ENCODE measurements around the gene BPHL. TPM values are rescaled to one million over a fixed set of nuclear protein-coding genes. Genes with fewer than 3 reads are reported as not detected.

The BPHL gene
- total RNA-seq, 1 experiment from 2014 or later: 31.3 TPM

DNA sequence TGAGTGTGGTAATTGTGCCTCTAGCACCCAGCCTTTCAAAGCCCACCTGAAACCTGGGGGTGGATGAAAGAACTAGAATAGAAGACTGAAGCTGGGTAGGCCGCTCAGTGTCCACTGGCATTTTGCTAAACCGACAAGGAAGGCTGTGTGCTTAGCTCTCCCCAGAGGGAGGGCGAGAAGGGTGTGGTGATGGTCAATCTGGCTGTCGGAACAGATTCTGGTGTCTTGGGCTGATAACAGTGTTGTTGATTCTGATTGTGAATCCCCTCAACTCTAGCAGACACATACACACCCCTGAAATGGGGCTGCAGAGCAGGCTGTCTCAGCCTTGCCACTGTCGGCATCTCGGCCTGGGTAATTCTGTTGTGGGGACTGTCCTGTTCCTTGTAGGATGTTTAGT lies 4.1 kb upstream of the BPHL start (continued):
- TF ChIP-seq EZH2 (IDR thresholded peaks at IDR 0.05) (no peak), RAD21 (IDR thresholded peaks at IDR 0.05; ENCODE audit: low read depth) (no peak), EZH2phosphoT487 (IDR thresholded peaks at IDR 0.05; ENCODE audit: borderline replicate concordance) (no peak), JUND (IDR thresholded peaks at IDR 0.05) (no peak), SRF (IDR thresholded peaks at IDR 0.05; ENCODE audit: low read depth) (no peak), YY1 (IDR thresholded peaks at IDR 0.05; ENCODE audit: extremely low read depth, insufficient replicate concordance, low read depth, low read length) (no peak), CBX3 (IDR thresholded peaks at IDR 0.05; ENCODE audit: low read depth) (no peak), TCF7L2 (IDR thresholded peaks at IDR 0.05; ENCODE audit: borderline replicate concordance, extremely low read depth, insufficient read depth, insufficient read length) (no peak)
- TF ChIP-seq, protein P1, sequence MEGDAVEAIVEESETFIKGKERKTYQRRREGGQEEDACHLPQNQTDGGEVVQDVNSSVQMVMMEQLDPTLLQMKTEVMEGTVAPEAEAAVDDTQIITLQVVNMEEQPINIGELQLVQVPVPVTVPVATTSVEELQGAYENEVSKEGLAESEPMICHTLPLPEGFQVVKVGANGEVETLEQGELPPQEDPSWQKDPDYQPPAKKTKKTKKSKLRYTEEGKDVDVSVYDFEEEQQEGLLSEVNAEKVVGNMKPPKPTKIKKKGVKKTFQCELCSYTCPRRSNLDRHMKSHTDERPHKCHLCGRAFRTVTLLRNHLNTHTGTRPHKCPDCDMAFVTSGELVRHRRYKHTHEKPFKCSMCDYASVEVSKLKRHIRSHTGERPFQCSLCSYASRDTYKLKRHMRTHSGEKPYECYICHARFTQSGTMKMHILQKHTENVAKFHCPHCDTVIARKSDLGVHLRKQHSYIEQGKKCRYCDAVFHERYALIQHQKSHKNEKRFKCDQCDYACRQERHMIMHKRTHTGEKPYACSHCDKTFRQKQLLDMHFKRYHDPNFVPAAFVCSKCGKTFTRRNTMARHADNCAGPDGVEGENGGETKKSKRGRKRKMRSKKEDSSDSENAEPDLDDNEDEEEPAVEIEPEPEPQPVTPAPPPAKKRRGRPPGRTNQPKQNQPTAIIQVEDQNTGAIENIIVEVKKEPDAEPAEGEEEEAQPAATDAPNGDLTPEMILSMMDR (IDR thresholded peaks at IDR 0.05 in 2 of 3, conservative IDR thresholded peaks at IDR 0.05 in 1 of 3; ENCODE audit: borderline replicate concordance in 1 of 3, insufficient read depth in 1 of 3, low read depth in 2 of 3, low read length in 2 of 3): no peak

GRCh38 chr6:3117912-3118352 lies 579 bp upstream of the BPHL start:
- ATAC-seq (peak; percentile 16), DNase-seq (ENCODE audit: low read depth, low spot score) (no peak)
- Histone ChIP-seq H4K20me1 (ENCODE audit: insufficient read depth) (no peaks in the 10 kb centered on the region), H3K79me2 (ENCODE audit: insufficient read depth, low read length) (peaks cover 10% of the 10 kb centered on the region; the same call in 1 of the 2 replicates), H3K9me3 (ENCODE audit: control insufficient read depth in 1 of 2, insufficient read depth in 1 of 2, low read depth in 1 of 2, low read length in 2 of 2) (no peaks in the 10 kb centered on the region), H3K27ac (ENCODE audit: low read depth, low read length) (peak overlapping the region; percentile 86), H3K27me3 (ENCODE audit: insufficient read depth, low read length) (no peaks in the 10 kb centered on the region), H3K36me3 (ENCODE audit: control insufficient read depth in 1 of 2, insufficient read depth in 2 of 2, low read length in 2 of 2) (peaks cover 0 to 6% of the 10 kb centered on the region in 2 experiments; a peak in 3 of 4 replicates), H3K4me1 (ENCODE audit: control insufficient read depth in 1 of 2, insufficient read depth in 2 of 2, low read length in 2 of 2) (peaks cover 14 to 23% of the 10 kb centered on the region in 2 experiments), H3K9ac (ENCODE audit: low read length) (peak overlapping the region; percentile 92), H3K4me2 (ENCODE audit: low read length) (peak overlapping the region; percentile 93), H3K9me2 (ENCODE audit: insufficient read depth) (no peaks in the 10 kb centered on the region), H3K4me3 (replicated peaks in 1 of 2; ENCODE audit: low read depth in 1 of 2, low read length in 2 of 2) (peak overlapping the region; percentile 80 to 99), H2AFZ (ENCODE audit: low read depth, low read length, poor library complexity, severe bottlenecking) (peak overlapping the region; percentile 10)
- CTCF ChIA-PET: interaction anchor here (1.0 kb wide), 1 partner anchor 118 kb away, joined by 4 read pairs; the partner anchor contains the start of gene NQO2
- intact Hi-C loops (cut with micrococcal nuclease): loop anchor here (5.0 kb wide), 1 partner anchor 121 kb away; the partner anchor contains the start of gene NQO2
- RAD21 ChIA-PET (ENCODE audit: low non-redundant PET in 1 of 2, low total read pairs in 2 of 2, uncharacterized antibody in 2 of 2, unreplicated experiment in 2 of 2): no interaction called here
- BruUV-seq (replicated peaks): TSS peak; percentile 86
- POLR2A ChIA-PET: no interaction called here
- no peak for TF ChIP-seq CEBPB (IDR thresholded peaks at IDR 0.05; ENCODE audit: low read depth)
- TF ChIP-seq POLR2A (IDR thresholded peaks at IDR 0.05; ENCODE audit: borderline replicate concordance, extremely low read depth, insufficient read depth, insufficient read length): peak; percentile 60

Measured in HCT116 (cell line).